ENCODE measurements around the gene SDR42E2. TPM values are rescaled to one million over a fixed set of nuclear protein-coding genes. Genes with fewer than 3 reads are reported as not detected.

Gene SDR42E2
- total RNA-seq, 1 donor from 2014 or later: not detected

GRCh38 chr16:22177968-22178930 is 15.9 kb downstream of the SDR42E2 start:
- H3K27me3 ChIP-seq (ENCODE audit: control insufficient read depth, insufficient read depth, low read length): peaks cover 5% of the 10 kb centered on the region
- TF ChIP-seq CTCF (IDR thresholded peaks at IDR 0.05; ENCODE audit: insufficient read depth, low read length, poor library complexity, severe bottlenecking): no peak
- no peaks in the 10 kb centered on the region for H3K36me3 ChIP-seq (ENCODE audit: control insufficient read depth, insufficient read depth, low read length)
- no peak for DNase-seq (ENCODE audit: low read depth)
- no peak overlapping the region for H3K4me3 ChIP-seq (ENCODE audit: low read depth, low read length)

- no peak for TF ChIP-seq CTCF (IDR thresholded peaks at IDR 0.05; ENCODE audit: insufficient read depth, low read length, poor library complexity, severe bottlenecking)
- no peaks in the 10 kb centered on the region for H3K36me3 ChIP-seq (ENCODE audit: control insufficient read depth, insufficient read depth, low read length)
- H3K4me3 ChIP-seq (ENCODE audit: low read depth, low read length): no peak overlapping the region
- H3K27me3 ChIP-seq (ENCODE audit: control insufficient read depth, insufficient read depth, low read length): peaks cover 5% of the 10 kb centered on the region
- DNase-seq (ENCODE audit: low read depth): no peak
These were observed 19.1 kb downstream of the SDR42E2 start for GRCh38 chr16:22181426-22181825.

- TF ChIP-seq CTCF (IDR thresholded peaks at IDR 0.05; ENCODE audit: insufficient read depth, low read length, poor library complexity, severe bottlenecking): no peak
- Histone ChIP-seq H3K27me3 (ENCODE audit: control insufficient read depth, insufficient read depth, low read length) (peaks cover 5% of the 10 kb centered on the region), H3K36me3 (ENCODE audit: control insufficient read depth, insufficient read depth, low read length) (no peaks in the 10 kb centered on the region), H3K4me3 (ENCODE audit: low read depth, low read length) (no peak overlapping the region)
- no peak for DNase-seq (ENCODE audit: low read depth)
These were observed 19.5 kb downstream of the SDR42E2 start for GRCh38 chr16:22181843-22182242.

GRCh38 chr16:22183335-22183734 is 21.0 kb downstream of the SDR42E2 start:
- DNase-seq (ENCODE audit: low read depth): no peak
- Histone ChIP-seq H3K4me3 (ENCODE audit: low read depth, low read length) (no peak overlapping the region), H3K36me3 (ENCODE audit: control insufficient read depth, insufficient read depth, low read length) (no peaks in the 10 kb centered on the region), H3K27me3 (ENCODE audit: control insufficient read depth, insufficient read depth, low read length) (peaks cover under 1% of the 10 kb centered on the region)
- TF ChIP-seq CTCF (IDR thresholded peaks at IDR 0.05; ENCODE audit: insufficient read depth, low read length, poor library complexity, severe bottlenecking): no peak

- DNase-seq (ENCODE audit: low read depth): no peak
- TF ChIP-seq CTCF (IDR thresholded peaks at IDR 0.05; ENCODE audit: insufficient read depth, low read length, poor library complexity, severe bottlenecking): peak; percentile 29
- Histone ChIP-seq H3K27me3 (ENCODE audit: control insufficient read depth, insufficient read depth, low read length) (no peaks in the 10 kb centered on the region), H3K36me3 (ENCODE audit: control insufficient read depth, insufficient read depth, low read length) (no peaks in the 10 kb centered on the region), H3K4me3 (ENCODE audit: low read depth, low read length) (no peak overlapping the region)
These were observed 21.8 kb downstream of the SDR42E2 start for GRCh38 chr16:22183901-22184614.

Data from kidney epithelial cell (primary cell).